ENCODE measurements around the gene CCDC146. TPM values are rescaled to one million over a fixed set of nuclear protein-coding genes. Genes with fewer than 3 reads are reported as not detected.
A peak's percentile ranks its signal among the peaks of the same experiment; 100 is the strongest.

Gene CCDC146
- polyA plus RNA-seq, 3 donors, result 0.08 to 7.2 (median 0.40) TPM

GRCh38 chr7:77327932-77328628 is 205.7 kb downstream of the CCDC146 start:
- Histone ChIP-seq H3K4me3 (replicated peaks in 1 of 3; ENCODE audit: low read depth in 2 of 3, low read length in 3 of 3) (no peak overlapping the region), H4K20me1 (ENCODE audit: insufficient read depth, low read length) (peaks cover 20% of the 10 kb centered on the region), H3K4me2 (replicated peaks; ENCODE audit: extremely low read depth, low read length, poor library complexity, severe bottlenecking) (peak overlapping the region; percentile 3), H3K27me3 (ENCODE audit: control insufficient read depth in 2 of 2, insufficient read depth in 2 of 2, low read length in 2 of 2) (no peaks in the 10 kb centered on the region), H3K9me3 (replicated peaks in 1 of 2; ENCODE audit: control insufficient read depth in 1 of 2, insufficient read depth in 1 of 2, low read length in 2 of 2) (no peaks in the 10 kb centered on the region), H3K4me1 (ENCODE audit: control insufficient read depth in 1 of 2, insufficient read depth in 2 of 2, low read length in 2 of 2) (peaks cover 51 to 58% of the 10 kb centered on the region in 2 donors), H2AFZ (ENCODE audit: insufficient read depth, low read depth, low read length, poor library complexity, severe bottlenecking) (no peak overlapping the region), H3K9ac (ENCODE audit: insufficient read depth, low read length, poor library complexity, severe bottlenecking) (no peak overlapping the region), H3K27ac (ENCODE audit: low read depth in 1 of 2, low read length in 2 of 2) (peak overlapping the region in 1 of 2 donors; percentile 42), H3K36me3 (replicated peaks in 1 of 2; ENCODE audit: control insufficient read depth in 1 of 2, insufficient read depth in 2 of 2, low read length in 2 of 2) (peaks cover 25 to 50% of the 10 kb centered on the region in 2 donors), H3K79me2 (ENCODE audit: insufficient read depth, low read length) (peaks cover 4% of the 10 kb centered on the region)
- peak in 2 of 3 donors; percentile 17 to 53 for DNase-seq
- Mint-ChIP-seq H3K27ac (peak overlapping the region; percentile 51 to 92 (median 82)), H3K9me3 (no peaks in the 10 kb centered on the region), H3K27me3 (ENCODE audit: low read depth in 3 of 3) (peaks cover 0 to 2% (median 1%) of the 10 kb centered on the region in 3 donors), H3K4me1 (peaks cover 61% of the 10 kb centered on the region), H3K36me3 (peaks cover 47 to 56% of the 10 kb centered on the region in 2 donors), H3K4me3 (no peak overlapping the region)
- WGBS (ENCODE audit: insufficient coverage), result 0% methylated on average over 4 of the region's 6 CpGs
- intact Hi-C loops (cut with micrococcal nuclease), result loop anchor here (5.0 to 10.0 kb wide), 2 partner anchors 63 to 81 kb away; no protein-coding TSS in a partner anchor
- TF ChIP-seq, protein P1, sequence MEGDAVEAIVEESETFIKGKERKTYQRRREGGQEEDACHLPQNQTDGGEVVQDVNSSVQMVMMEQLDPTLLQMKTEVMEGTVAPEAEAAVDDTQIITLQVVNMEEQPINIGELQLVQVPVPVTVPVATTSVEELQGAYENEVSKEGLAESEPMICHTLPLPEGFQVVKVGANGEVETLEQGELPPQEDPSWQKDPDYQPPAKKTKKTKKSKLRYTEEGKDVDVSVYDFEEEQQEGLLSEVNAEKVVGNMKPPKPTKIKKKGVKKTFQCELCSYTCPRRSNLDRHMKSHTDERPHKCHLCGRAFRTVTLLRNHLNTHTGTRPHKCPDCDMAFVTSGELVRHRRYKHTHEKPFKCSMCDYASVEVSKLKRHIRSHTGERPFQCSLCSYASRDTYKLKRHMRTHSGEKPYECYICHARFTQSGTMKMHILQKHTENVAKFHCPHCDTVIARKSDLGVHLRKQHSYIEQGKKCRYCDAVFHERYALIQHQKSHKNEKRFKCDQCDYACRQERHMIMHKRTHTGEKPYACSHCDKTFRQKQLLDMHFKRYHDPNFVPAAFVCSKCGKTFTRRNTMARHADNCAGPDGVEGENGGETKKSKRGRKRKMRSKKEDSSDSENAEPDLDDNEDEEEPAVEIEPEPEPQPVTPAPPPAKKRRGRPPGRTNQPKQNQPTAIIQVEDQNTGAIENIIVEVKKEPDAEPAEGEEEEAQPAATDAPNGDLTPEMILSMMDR (IDR thresholded peaks at IDR 0.05), result no peak

DNA sequence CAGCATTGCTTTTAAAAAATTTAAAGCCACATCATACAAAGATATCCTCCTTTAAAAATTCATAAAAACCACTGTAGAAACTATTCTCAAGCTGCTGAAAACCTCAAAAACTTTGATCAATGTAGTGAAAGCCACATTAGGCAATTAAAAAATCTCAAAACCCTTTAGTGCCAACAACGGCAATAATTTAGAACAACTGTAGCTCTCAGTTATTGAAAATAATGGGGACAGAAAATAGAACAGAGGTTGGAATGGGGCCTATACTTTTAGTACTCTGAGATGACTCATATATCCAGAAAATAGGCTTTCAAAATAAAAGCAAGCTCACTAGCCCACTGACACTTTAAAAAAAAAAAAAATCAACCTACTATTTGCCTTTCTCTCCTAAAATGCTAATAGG is 206.3 kb downstream of the CCDC146 start:
- peak overlapping the region in 1 of 2 donors; percentile 42 for H3K27ac ChIP-seq (ENCODE audit: low read depth in 1 of 2, low read length in 2 of 2)
- WGBS (ENCODE audit: insufficient coverage), result no CpG with 5 or more reads among the region's 1 CpG
- H3K36me3 ChIP-seq (replicated peaks in 1 of 2; ENCODE audit: control insufficient read depth in 1 of 2, insufficient read depth in 2 of 2, low read length in 2 of 2), result peaks cover 19 to 45% of the 10 kb centered on the region in 2 donors
- no peak for DNase-seq
- H3K27me3 ChIP-seq (ENCODE audit: control insufficient read depth in 2 of 2, insufficient read depth in 2 of 2, low read length in 2 of 2), result no peaks in the 10 kb centered on the region
- TF ChIP-seq, protein P1 (IDR thresholded peaks at IDR 0.05), result no peak
- H3K4me1 ChIP-seq (ENCODE audit: control insufficient read depth in 1 of 2, insufficient read depth in 2 of 2, low read length in 2 of 2), result peaks cover 51 to 58% of the 10 kb centered on the region in 2 donors
- H3K9ac ChIP-seq (ENCODE audit: insufficient read depth, low read length, poor library complexity, severe bottlenecking), result no peak overlapping the region
- H3K9me3 ChIP-seq (replicated peaks in 1 of 2; ENCODE audit: control insufficient read depth in 1 of 2, insufficient read depth in 1 of 2, low read length in 2 of 2), result no peaks in the 10 kb centered on the region
- H3K27ac Mint-ChIP-seq, result peak overlapping the region in 1 of 7 donors; percentile 74
- intact Hi-C loops (cut with micrococcal nuclease), result loop anchor here (5.0 to 10.0 kb wide), 2 partner anchors 64 to 81 kb away; no protein-coding TSS in a partner anchor
- H3K4me2 ChIP-seq (replicated peaks; ENCODE audit: extremely low read depth, low read length, poor library complexity, severe bottlenecking), result no peak overlapping the region
- H4K20me1 ChIP-seq (ENCODE audit: insufficient read depth, low read length), result peaks cover 20% of the 10 kb centered on the region
- H3K79me2 ChIP-seq (ENCODE audit: insufficient read depth, low read length), result peaks cover 4% of the 10 kb centered on the region
- no peak overlapping the region for H3K4me3 Mint-ChIP-seq
- no peak overlapping the region for H3K4me3 ChIP-seq (replicated peaks in 1 of 3; ENCODE audit: low read depth in 2 of 3, low read length in 3 of 3)
- peaks cover 61% of the 10 kb centered on the region for H3K4me1 Mint-ChIP-seq
- no peak overlapping the region for H2AFZ ChIP-seq (ENCODE audit: insufficient read depth, low read depth, low read length, poor library complexity, severe bottlenecking)
- H3K27me3 Mint-ChIP-seq (ENCODE audit: low read depth in 3 of 3), result peaks cover 0 to 2% (median 1%) of the 10 kb centered on the region in 3 donors
- no peaks in the 10 kb centered on the region for H3K9me3 Mint-ChIP-seq
- H3K36me3 Mint-ChIP-seq, result peaks cover 44 to 55% of the 10 kb centered on the region in 2 donors
